ENCODE measurements around the gene RGS12.

DNA sequence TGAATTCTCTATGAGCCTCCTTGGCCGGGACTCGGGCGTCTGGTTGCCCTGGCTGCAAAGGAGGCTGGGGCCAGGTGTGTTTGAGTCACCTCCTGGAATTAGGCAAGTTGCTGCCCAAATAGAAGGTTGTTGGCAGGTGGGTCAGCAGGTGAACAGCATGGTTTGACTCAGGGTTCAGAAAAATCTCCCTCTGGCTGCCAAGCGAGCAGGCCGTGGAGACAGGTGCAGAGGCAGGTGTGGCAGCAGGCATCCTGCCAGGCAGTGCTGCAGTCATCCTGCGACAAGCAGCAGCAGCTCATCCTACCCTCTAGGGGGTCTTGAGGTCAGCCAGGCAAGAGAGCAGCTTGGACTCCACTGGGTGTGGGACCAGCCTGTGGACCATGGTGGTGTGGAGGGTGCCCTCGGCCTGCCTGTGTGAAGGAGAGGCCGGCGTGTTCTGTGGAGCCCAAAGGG, 35.7 kb upstream of the RGS12 start:
- no peak for TF ChIP-seq CTCF (IDR thresholded peaks at IDR 0.05 in 4 of 5, conservative IDR thresholded peaks at IDR 0.05 in 1 of 5)
- no peak for TF ChIP-seq POLR2A (IDR thresholded peaks at IDR 0.05)

Measured in gastrocnemius medialis (tissue), 4 donors.